GM12874 (cell line): ENCODE data around the gene NCAM1.

Experiments
- TF ChIP-seq, protein P1 (sequence below): IDR thresholded peaks from 2 replicates; pipeline ENCODE4 v1.5.1; 2011; ENCODE audit warnings: low read depth, mild to moderate bottlenecking, control low read depth, low read length, moderate library complexity; ENCODE audit not compliant: insufficient read depth

Gene NCAM1

DNA sequence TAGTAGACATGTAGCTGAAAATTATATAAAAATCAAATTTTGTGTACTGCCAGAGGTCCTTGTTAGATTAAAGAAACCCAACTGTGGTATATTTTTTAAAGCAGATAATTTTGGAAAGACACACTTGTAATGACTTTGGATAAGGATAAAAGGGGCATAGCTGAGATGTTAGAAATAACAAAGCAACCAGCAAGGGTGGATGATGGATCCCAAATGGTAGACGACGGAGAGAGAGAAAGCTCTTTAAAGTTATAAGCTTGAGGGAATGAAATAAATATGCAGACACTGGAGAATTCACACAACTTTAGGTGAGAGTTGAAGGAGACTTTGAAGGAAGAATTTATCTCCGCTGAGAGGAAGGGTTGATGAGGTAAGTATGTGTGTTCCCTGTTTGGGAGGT, 10.6 kb downstream of the NCAM1 start:
- TF ChIP-seq, protein P1, sequence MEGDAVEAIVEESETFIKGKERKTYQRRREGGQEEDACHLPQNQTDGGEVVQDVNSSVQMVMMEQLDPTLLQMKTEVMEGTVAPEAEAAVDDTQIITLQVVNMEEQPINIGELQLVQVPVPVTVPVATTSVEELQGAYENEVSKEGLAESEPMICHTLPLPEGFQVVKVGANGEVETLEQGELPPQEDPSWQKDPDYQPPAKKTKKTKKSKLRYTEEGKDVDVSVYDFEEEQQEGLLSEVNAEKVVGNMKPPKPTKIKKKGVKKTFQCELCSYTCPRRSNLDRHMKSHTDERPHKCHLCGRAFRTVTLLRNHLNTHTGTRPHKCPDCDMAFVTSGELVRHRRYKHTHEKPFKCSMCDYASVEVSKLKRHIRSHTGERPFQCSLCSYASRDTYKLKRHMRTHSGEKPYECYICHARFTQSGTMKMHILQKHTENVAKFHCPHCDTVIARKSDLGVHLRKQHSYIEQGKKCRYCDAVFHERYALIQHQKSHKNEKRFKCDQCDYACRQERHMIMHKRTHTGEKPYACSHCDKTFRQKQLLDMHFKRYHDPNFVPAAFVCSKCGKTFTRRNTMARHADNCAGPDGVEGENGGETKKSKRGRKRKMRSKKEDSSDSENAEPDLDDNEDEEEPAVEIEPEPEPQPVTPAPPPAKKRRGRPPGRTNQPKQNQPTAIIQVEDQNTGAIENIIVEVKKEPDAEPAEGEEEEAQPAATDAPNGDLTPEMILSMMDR: no peak

DNA sequence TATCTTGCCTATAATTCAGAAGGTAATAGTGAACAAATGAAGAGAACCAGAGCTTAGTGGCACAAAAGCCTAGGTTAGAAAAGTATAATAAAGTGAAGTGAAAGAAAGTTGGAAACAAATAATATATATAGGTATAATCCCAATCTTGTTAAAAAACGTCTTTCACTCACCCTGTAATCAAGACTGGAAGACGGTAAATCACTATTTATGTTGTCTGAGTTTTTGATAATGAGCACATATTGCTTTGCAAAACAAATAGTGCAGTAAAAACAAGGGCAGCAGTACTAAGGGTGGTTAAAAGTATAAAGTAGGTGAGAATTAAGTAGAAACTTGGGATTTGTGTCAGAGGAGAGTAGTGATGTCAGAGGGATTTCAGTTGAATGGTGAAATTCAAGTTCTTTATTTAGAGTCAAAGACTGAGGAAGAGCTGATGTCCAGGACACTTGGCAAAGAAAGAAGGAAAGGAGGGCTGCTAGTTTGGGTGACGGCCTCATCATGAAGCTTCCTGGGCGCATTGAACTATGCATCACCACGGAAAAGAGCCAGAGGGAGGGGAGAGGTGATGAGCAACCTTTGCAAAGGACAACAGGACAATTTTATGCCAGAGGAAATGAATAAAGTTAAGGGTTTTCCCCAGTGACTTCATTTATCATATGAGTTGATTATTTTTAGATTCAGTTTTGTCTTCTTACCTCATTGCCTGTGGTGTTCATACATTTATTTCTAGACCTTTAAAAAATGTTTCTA, 11.4 kb downstream of the NCAM1 start:
- TF ChIP-seq, protein P1: no peak

DNA sequence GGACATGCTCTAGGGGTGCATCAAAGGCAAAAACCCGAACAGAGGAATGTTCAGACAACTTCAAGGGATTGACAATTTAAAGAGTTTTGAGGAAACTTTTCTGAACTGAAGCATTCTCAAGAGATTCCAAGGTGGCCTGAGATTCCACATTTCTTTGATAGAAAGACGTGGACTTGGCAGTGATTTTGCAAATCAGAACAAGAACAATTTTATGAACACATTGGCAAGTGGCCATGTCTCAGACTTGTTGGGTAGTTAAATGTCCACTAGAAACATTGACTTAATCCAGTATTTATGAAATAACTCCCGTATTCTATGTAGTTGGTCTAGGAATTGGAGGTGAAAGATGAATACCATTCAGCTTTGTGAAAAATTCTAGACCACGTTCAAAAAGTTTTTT, 13.8 kb downstream of the NCAM1 start:
- TF ChIP-seq, protein P1: no peak

DNA sequence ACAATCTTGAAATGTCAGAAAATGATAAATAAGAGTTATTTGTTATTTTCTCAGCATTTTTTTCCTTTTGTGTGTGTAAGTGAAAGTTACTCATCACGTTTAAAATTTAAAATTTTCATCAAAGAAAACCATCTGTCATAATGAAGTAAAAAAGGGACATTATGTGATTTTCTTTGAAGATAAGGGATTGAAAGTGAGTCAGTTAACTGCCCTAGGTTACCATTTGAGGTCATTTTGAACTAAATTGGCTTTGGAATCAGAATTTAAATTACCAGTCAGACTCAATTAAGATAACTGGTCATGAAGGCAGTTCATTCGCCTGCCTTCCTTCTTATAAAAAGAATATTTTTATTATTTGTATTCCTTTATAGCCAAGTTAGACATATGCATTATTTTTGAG, 14.3 kb downstream of the NCAM1 start:
- TF ChIP-seq, protein P1: no peak

DNA sequence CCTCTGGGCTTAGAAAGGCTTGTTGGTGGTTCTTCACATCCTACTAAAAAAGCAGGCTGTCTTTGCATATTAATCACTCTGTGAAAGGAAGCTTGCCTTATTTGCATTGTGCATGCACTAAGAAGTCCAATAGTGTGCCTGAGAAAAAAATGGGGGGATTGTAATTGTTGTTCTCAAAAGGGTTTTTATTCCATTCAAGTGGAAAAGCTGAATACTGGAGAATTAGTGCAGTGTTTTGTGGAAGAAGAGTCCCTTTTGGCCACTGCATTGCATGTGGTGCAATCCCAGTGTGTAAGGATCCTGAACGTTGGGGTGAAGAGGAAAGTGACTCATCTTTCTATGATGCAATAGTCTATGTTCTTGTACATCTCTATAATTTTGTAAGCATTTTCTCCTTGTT, 16.5 kb downstream of the NCAM1 start:
- TF ChIP-seq, protein P1: no peak

DNA sequence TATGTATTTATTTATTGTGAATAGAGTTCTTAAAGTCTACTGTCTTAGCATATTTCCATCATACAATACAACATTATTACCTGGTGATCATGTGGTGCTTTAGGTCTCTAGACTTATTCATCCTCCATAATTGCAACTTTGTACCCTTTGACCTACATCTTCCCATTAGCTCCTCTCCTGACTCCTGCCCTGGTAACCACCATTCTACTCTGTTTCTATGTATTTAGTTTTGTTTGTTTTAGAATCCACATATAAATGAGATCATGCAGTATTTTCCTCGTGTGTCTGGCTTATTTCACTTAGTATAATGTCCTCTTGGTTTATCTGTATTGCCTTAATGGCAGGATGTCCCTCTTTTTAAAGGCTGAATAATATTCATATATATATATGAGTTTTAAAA, 22.7 kb downstream of the NCAM1 start:
- TF ChIP-seq, protein P1: no peak

DNA sequence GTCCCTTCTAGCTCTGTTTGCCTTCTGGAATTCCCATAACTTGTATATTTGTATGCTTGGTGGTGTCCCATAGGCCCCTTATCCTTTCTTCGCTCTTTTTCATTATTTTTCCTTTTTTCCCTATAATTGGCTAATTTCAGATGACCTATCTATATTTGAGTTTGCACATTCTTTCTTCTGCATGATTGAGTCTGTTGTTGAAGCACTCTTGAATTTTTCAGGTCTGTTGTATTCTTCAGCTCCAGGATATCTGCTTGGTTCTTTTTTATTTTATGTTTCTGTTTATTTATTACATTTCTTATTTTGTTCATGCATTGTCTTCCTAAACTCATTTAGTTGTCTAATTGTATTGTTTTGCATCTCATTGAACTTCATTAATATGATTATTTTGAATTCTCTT, 28.0 kb downstream of the NCAM1 start:
- TF ChIP-seq, protein P1: no peak

DNA sequence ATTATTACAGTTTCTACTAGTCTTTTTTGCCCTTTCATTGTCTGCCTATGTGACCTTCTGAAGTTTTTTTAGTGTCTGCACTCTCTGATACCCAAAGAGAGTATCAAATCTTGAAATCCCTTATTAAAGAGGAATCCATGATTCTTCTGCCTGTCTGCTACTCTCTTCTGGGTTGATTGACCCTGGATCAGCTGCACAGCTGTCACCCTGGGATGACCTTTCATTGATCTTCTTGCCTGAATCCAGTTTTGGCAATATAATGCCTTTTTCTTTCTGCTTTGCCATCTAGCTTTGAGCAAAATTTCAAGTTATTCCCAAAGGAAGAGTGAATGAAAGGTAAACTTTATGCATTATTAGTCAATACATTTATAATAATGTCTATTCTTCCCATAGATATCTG, 32.6 kb downstream of the NCAM1 start:
- TF ChIP-seq, protein P1: no peak
